HepG2 (cell line): ENCODE measurements around the gene TRAK1. TPM values are rescaled to one million over a fixed set of nuclear protein-coding genes. Genes with fewer than 3 reads are reported as not detected.
A peak's percentile ranks its signal among the peaks of the same experiment; 100 is the strongest.

Source experiments
- ATAC-seq: fragments of 200-7000 bp; cut with Tn5 transposase; 3 replicates; pipeline ENCODE4 v1.9.1; 2020; ENCODE audit warnings: mild to moderate bottlenecking, moderate library complexity
- BruUV-seq: library from RNA; stranded (reverse); fragments of 400-500 nt; replicated peaks from 2 replicates; lab custom pipeline; 2021; lab: Mats Ljungman, UMichigan
- CTCF ChIA-PET: fragments of 300-600 bp; formaldehyde crosslinking; extraction: SDS; loops from one replicate; lab custom pipeline; 2021; ENCODE audit warnings: low total read pairs, inconsistent platforms, low intra/inter-chr PET ratio; lab: Yijun Ruan, JAX
- POLR2A ChIA-PET: fragments of 350-600 bp; sonication (Branson Sonifier 250); formaldehyde crosslinking; loops from one replicate; lab custom pipeline; 2020; ENCODE audit warnings: antibody characterized with exemption, inconsistent platforms; lab: Yijun Ruan, JAX
- DNase-seq: peaks from one replicate; pipeline ENCODE4 v3.0.0-alpha.2; 2015; ENCODE audit warnings: low spot score
- FAIRE-seq: peaks from 3 replicates; lab custom pipeline; 2011; peaks lifted over from hg19 to GRCh38; lab: Jason Lieb, UNC
- H2AFZ ChIP-seq: one replicate; pipeline ENCODE4 v1.6.1; 2011; ENCODE audit warnings: low read length, inconsistent platforms
- H3K27ac ChIP-seq: fragments of 300-600 bp; 3 replicates; pipeline ENCODE4 v1.8.0; 2011; ENCODE audit warnings: mixed run types, mild to moderate bottlenecking, mixed read lengths, low read length, inconsistent platforms; ENCODE audit not compliant: insufficient read depth; ENCODE audit errors: extremely low read length
- H3K27me3 ChIP-seq, 2 experiments: fragments of 200-600 bp in 1 of 2; 2 replicates in 1 of 2; 3 replicates in 1 of 2; pipeline versions ENCODE4 v1.6.0 to v1.8.0; 2011; ENCODE audit warnings: low read length in 2 of 2, mild to moderate bottlenecking in 2 of 2, moderate library complexity in 2 of 2, inconsistent platforms in 1 of 2; ENCODE audit not compliant: insufficient read depth in 2 of 2, control insufficient read depth in 1 of 2
- H3K36me3 ChIP-seq, 2 experiments: fragments of 200-600 bp in 1 of 2; replicated peaks in 1 of 2; 2 replicates in 1 of 2; 3 replicates in 1 of 2; pipeline versions ENCODE4 v1.5.1 to v1.8.0; 2011; ENCODE audit warnings: low read length in 2 of 2, inconsistent platforms in 1 of 2; ENCODE audit not compliant: insufficient read depth in 2 of 2, control insufficient read depth in 1 of 2
- H3K4me1 ChIP-seq: 2 replicates; pipeline ENCODE4 v1.5.1; 2012; ENCODE audit warnings: low read length, inconsistent platforms; ENCODE audit not compliant: insufficient read depth
- H3K4me2 ChIP-seq: 2 replicates; pipeline ENCODE4 v1.6.0; 2011; ENCODE audit warnings: low read depth, low read length, inconsistent platforms
- H3K4me3 ChIP-seq, 3 experiments: fragments of 200-600 bp in 1 of 3; sonication (generic), shearing (Covaris generic) in 1 of 3; replicated peaks in 1 of 3; 2 replicates each; pipeline ENCODE4 v1.5.1; 2011 to 2016; ENCODE audit warnings: low read length in 3 of 3, inconsistent platforms in 2 of 3, low read depth in 2 of 3, mild to moderate bottlenecking in 2 of 3, control low read depth in 1 of 3, mixed read lengths in 1 of 3; ENCODE audit not compliant: insufficient read depth in 1 of 3
- H3K79me2 ChIP-seq: one replicate; pipeline ENCODE4 v1.6.1; 2011; ENCODE audit warnings: low read length, inconsistent platforms; ENCODE audit not compliant: insufficient read depth
- H3K9ac ChIP-seq: 2 replicates; pipeline ENCODE4 v1.6.0; 2011; ENCODE audit warnings: mild to moderate bottlenecking, low read depth, low read length, inconsistent platforms; ENCODE audit not compliant: insufficient read depth
- H3K9me3 ChIP-seq: 2 replicates; pipeline ENCODE4 v1.5.1; 2012; ENCODE audit warnings: mild to moderate bottlenecking, low read length
- H4K20me1 ChIP-seq: 2 replicates; pipeline ENCODE4 v1.6.0; 2011; ENCODE audit warnings: inconsistent platforms, mild to moderate bottlenecking, low read length, moderate library complexity; ENCODE audit not compliant: insufficient read depth
- BRF2 ChIP-seq: sonication (generic); formaldehyde crosslinking; IDR thresholded peaks from 2 replicates; pipeline ENCODE4 v1.8.1; 2022; ENCODE audit warnings: mild to moderate bottlenecking, missing genetic modification reagents
- CBX2 ChIP-seq, 2 experiments: fragments of 200-600 bp in 1 of 2; sonication (generic); formaldehyde crosslinking in 1 of 2; IDR thresholded peaks; 2 replicates each; pipeline versions ENCODE4 v1.7.0 to v1.8.1; 2018 to 2022; ENCODE audit warnings: low read depth in 2 of 2, low read length in 1 of 2, mild to moderate bottlenecking in 1 of 2, missing genetic modification reagents in 1 of 2
- FOSL2 ChIP-seq: sonication (generic); formaldehyde crosslinking; IDR thresholded peaks from 2 replicates; pipeline ENCODE4 v1.4.0; 2020; ENCODE audit warnings: missing genetic modification reagents
- HNF4A ChIP-seq: sonication (generic); formaldehyde crosslinking; IDR thresholded peaks from 2 replicates; pipeline ENCODE4 v1.4.0; 2020; ENCODE audit warnings: missing genetic modification reagents
- HOMEZ ChIP-seq: IDR thresholded peaks from 2 replicates; pipeline ENCODE4 v1.6.1; 2016; ENCODE audit warnings: low read depth
- KDM2A ChIP-seq: sonication (generic); formaldehyde crosslinking; IDR thresholded peaks from 2 replicates; pipeline ENCODE4 v1.4.0; 2020; ENCODE audit warnings: low read depth, missing genetic modification reagents, borderline replicate concordance
- MAF1 ChIP-seq: sonication (generic); formaldehyde crosslinking; IDR thresholded peaks from 2 replicates; pipeline ENCODE4 v1.5.0; 2020; ENCODE audit warnings: missing genetic modification reagents, borderline replicate concordance
- MAX ChIP-seq: IDR thresholded peaks from 2 replicates; pipeline ENCODE4 v1.6.1; 2012; ENCODE audit warnings: inconsistent platforms
- MBD4 ChIP-seq: IDR thresholded peaks from 2 replicates; pipeline ENCODE4 v1.6.1; 2012; ENCODE audit warnings: low read length, inconsistent platforms, borderline replicate concordance
- MED8 ChIP-seq: sonication (generic); formaldehyde crosslinking; IDR thresholded peaks from 2 replicates; pipeline ENCODE4 v1.8.1; 2023; ENCODE audit warnings: mild to moderate bottlenecking, missing genetic modification reagents; ENCODE audit not compliant: insufficient replicate concordance
- NAIF1 ChIP-seq: sonication (generic); formaldehyde crosslinking; IDR thresholded peaks from 2 replicates; pipeline ENCODE4 v1.5.0; 2020; ENCODE audit warnings: mild to moderate bottlenecking, missing genetic modification reagents, borderline replicate concordance
- NR2F6 ChIP-seq, 2 experiments: IDR thresholded peaks; 2 replicates each; pipeline ENCODE4 v1.6.1; 2016; ENCODE audit warnings: antibody characterized with exemption in 1 of 2, mild to moderate bottlenecking in 1 of 2
- PPARG ChIP-seq: conservative IDR thresholded peaks from 2 replicates; pipeline ENCODE4 v1.6.1; 2016; ENCODE audit warnings: missing biosample characterization, missing genetic modification reagents
- RARA ChIP-seq: IDR thresholded peaks from 2 replicates; pipeline ENCODE4 v1.6.1; 2016; ENCODE audit warnings: missing genetic modification reagents, missing compliant biosample characterization
- SSRP1 ChIP-seq: IDR thresholded peaks from 2 replicates; pipeline ENCODE4 v1.6.1; 2016; ENCODE audit warnings: control low read depth
- TBL1XR1 ChIP-seq: fragments of 150-350 bp; IDR thresholded peaks from 2 replicates; pipeline ENCODE4 v1.6.1; 2014; ENCODE audit warnings: borderline replicate concordance, low read length; ENCODE audit not compliant: partially characterized antibody
- XRCC5 ChIP-seq: fragments of 200-400 bp; formaldehyde crosslinking; optimal IDR thresholded peaks from 2 replicates; pipeline ENCODE3; 2017; ENCODE audit warnings: mild to moderate bottlenecking, low read length
- ZEB1 ChIP-seq: IDR thresholded peaks from 2 replicates; pipeline ENCODE4 v1.6.1; 2012; ENCODE audit warnings: mild to moderate bottlenecking, low read depth, inconsistent platforms; ENCODE audit not compliant: insufficient replicate concordance
- ZNF121 ChIP-seq: sonication (generic); formaldehyde crosslinking; IDR thresholded peaks from 2 replicates; pipeline ENCODE4 v1.5.0; 2020; ENCODE audit warnings: mild to moderate bottlenecking, missing genetic modification reagents
- ZNF264 ChIP-seq: sonication (generic); formaldehyde crosslinking; IDR thresholded peaks from 2 replicates; pipeline ENCODE4 v1.4.0; 2020; ENCODE audit warnings: missing genetic modification reagents
- ZSCAN30 ChIP-seq: sonication (generic); formaldehyde crosslinking; IDR thresholded peaks from 2 replicates; pipeline ENCODE4 v1.5.0; 2020; ENCODE audit warnings: mild to moderate bottlenecking, missing genetic modification reagents
- WGBS: methylation state at CpG from one replicate; pipeline ENCODE4 v1.1.6; 2017; ENCODE audit warnings: low lambda C conversion rate; 5-methylcytosine and 5-hydroxymethylcytosine counted together
- in situ Hi-C: cut with HindIII; loops from 2 replicates; pipeline ENCODE4 v1.10.0; 2017; ENCODE audit warnings: low pct_unique_long_range_greater_than_20kb; ENCODE audit not compliant: extremely low pct_ligation_motif_present
- intact Hi-C: fragments of 100-400 bp; cut with micrococcal nuclease; formaldehyde crosslinking; loops from one replicate; pipeline ENCODE4 v1.10.0; 2022; ENCODE audit not compliant: unreplicated experiment
- polyA plus RNA-seq, 8 experiments: library from polyadenylated mRNA; depleted of rRNA in 3 of 8; stranded (reverse) in 7 of 8; unstranded in 1 of 8; fragments of >200 nt; fragmentation: Illumina TruSeq in 4 of 8; extraction: Trizol in 4 of 8; gene quantifications; 2 replicates each; pipeline versions ENCODE4 v1.2.1 to v1.2.3, GENCODE V29; 2011 to 2016; ENCODE audit warnings: low read depth in 4 of 8, missing spikeins in 1 of 8, mixed read lengths in 1 of 8; ENCODE audit not compliant: insufficient read depth in 1 of 8
- total RNA-seq, 5 experiments: library from RNA; depleted of rRNA; stranded (reverse); fragments of >200 nt; fragmentation: Illumina TruSeq; extraction: Trizol; gene quantifications; 2 replicates each; pipeline ENCODE4 v1.2.3, GENCODE V29; 2016; ENCODE audit warnings: low read depth in 1 of 5

The TRAK1 gene
- total and polyA plus RNA-seq, 2 of the 13 experiments (the other 11 are each of a cell fraction or from before 2014, with no cell fraction given) = 20.5 to 46.6 TPM

GRCh38 chr3:42080453-42080872 is 10.7 kb upstream of the TRAK1 start:
- Histone ChIP-seq H3K4me3 (no peak overlapping the region), H3K9me3 (no peaks in the 10 kb centered on the region), H3K4me2 (peak overlapping the region; percentile 59), H2AFZ (no peak overlapping the region), H3K27ac (peak overlapping the region; percentile 30), H3K36me3 (no peaks in the 10 kb centered on the region), H4K20me1 (peaks cover 7% of the 10 kb centered on the region; the same call in 1 of the 2 replicates), H3K79me2 (peaks cover 29% of the 10 kb centered on the region), H3K9ac (no peak overlapping the region), H3K4me1 (peaks cover 37% of the 10 kb centered on the region), H3K27me3 (no peaks in the 10 kb centered on the region)
- in situ Hi-C loops (loop anchor here (5.0 kb wide), 1 partner anchor 63 kb away; no protein-coding TSS in a partner anchor), intact Hi-C loops (loop anchor here (2.0 to 5.0 kb wide), 3 partner anchors 28 to 63 kb away; no protein-coding TSS in a partner anchor)
- no TSS peak for BruUV-seq
- ATAC-seq (peak; percentile 74), FAIRE-seq (no peak), DNase-seq (peak; percentile 83)
- ChIA-PET CTCF (no interaction called here), POLR2A (interaction anchor here (1.2 kb wide), 1 partner anchor 118 kb away, joined by 3 read pairs; the partner anchor contains the start of gene ULK4)
- 20% methylated on average over 1 of the region's 1 CpG for WGBS
- no peak for TF ChIP-seq MBD4
- TF ChIP-seq FOSL2 (CRISPR knock-in tag) = peak; percentile 94
- peak; percentile 58; the same call in 1 of the 2 replicates for TF ChIP-seq NR2F6 (IDR thresholded peaks at IDR 0.05)
- TF ChIP-seq NR2F6 (CRISPR knock-in tag; IDR thresholded peaks at IDR 0.05) = peak; percentile 55; the same call in 1 of the 2 replicates
- no peak for TF ChIP-seq ZEB1
- no peak for TF ChIP-seq CBX2 (IDR thresholded peaks at IDR 0.05; ENCODE audit: low read depth, low read length)
- TF ChIP-seq CBX2 (CRISPR knock-in tag; IDR thresholded peaks at IDR 0.05; ENCODE audit: low read depth) = no peak
- TF ChIP-seq SSRP1 (CRISPR knock-in tag) = no peak
- TF ChIP-seq XRCC5 = peak; percentile 21
- TF ChIP-seq NAIF1 (CRISPR knock-in tag) = no peak
- no peak for TF ChIP-seq HNF4A (CRISPR knock-in tag)
- TF ChIP-seq ZNF264 (CRISPR knock-in tag) = no peak
- TF ChIP-seq HOMEZ (CRISPR knock-in tag) = no peak
- TF ChIP-seq PPARG = peak; percentile 95
- TF ChIP-seq TBL1XR1 = peak; percentile 19
- TF ChIP-seq ZNF121 (CRISPR knock-in tag) = no peak
- TF ChIP-seq MAX = 0 out of 2 replicates have a peak, but pooled peaks have one; percentile 10
- no peak for TF ChIP-seq MAF1 (CRISPR knock-in tag)
- TF ChIP-seq MED8 (CRISPR knock-in tag) = no peak
- 0 out of 2 replicates have a peak, but pooled peaks have one; percentile 3 for TF ChIP-seq KDM2A (CRISPR knock-in tag)
- no peak for TF ChIP-seq BRF2 (CRISPR knock-in tag)
- peak; percentile 60 for TF ChIP-seq RARA (CRISPR knock-in tag)
- TF ChIP-seq ZSCAN30 (CRISPR knock-in tag) = no peak
